Astrocyte of the spinal cord (primary cell): ENCODE results near the gene SETD7.

Experiments
- DNase-seq: peaks from one replicate; pipeline ENCODE4 v3.0.0; 2011; ENCODE audit warnings: low read depth, low spot score
- H3K4me3 ChIP-seq: 2 replicates; pipeline ENCODE4 v1.5.1; 2011; ENCODE audit warnings: low read depth, mild to moderate bottlenecking, low read length, moderate library complexity
- in situ Hi-C: cut with HindIII; loops from 2 replicates; pipeline ENCODE4 v1.10.0; 2017; ENCODE audit warnings: low sequenced_read_pairs
- TF ChIP-seq, protein P1 (sequence below): IDR thresholded peaks from 2 replicates; pipeline ENCODE4 v1.5.1; 2012; ENCODE audit warnings: low read depth, mild to moderate bottlenecking, low read length, inconsistent platforms

Gene SETD7

GRCh38 chr4:139557556-139558110, 1.6 kb upstream of the SETD7 start:
- TF ChIP-seq, protein P1, sequence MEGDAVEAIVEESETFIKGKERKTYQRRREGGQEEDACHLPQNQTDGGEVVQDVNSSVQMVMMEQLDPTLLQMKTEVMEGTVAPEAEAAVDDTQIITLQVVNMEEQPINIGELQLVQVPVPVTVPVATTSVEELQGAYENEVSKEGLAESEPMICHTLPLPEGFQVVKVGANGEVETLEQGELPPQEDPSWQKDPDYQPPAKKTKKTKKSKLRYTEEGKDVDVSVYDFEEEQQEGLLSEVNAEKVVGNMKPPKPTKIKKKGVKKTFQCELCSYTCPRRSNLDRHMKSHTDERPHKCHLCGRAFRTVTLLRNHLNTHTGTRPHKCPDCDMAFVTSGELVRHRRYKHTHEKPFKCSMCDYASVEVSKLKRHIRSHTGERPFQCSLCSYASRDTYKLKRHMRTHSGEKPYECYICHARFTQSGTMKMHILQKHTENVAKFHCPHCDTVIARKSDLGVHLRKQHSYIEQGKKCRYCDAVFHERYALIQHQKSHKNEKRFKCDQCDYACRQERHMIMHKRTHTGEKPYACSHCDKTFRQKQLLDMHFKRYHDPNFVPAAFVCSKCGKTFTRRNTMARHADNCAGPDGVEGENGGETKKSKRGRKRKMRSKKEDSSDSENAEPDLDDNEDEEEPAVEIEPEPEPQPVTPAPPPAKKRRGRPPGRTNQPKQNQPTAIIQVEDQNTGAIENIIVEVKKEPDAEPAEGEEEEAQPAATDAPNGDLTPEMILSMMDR, result no peak
- H3K4me3 ChIP-seq, result peak overlapping the region; percentile 84
- in situ Hi-C loops, result no loop called here
- DNase-seq, result no peak

GRCh38 chr4:139556724-139557555, 921 bp upstream of the SETD7 start:
- in situ Hi-C loops, result no loop called here
- H3K4me3 ChIP-seq, result peak overlapping the region; percentile 84
- TF ChIP-seq, protein P1, result no peak
- DNase-seq, result peak; percentile 33

GRCh38 chr4:139555705-139556070, 331 bp downstream of the SETD7 start:
- no peak for DNase-seq
- H3K4me3 ChIP-seq, result peak overlapping the region; percentile 84
- in situ Hi-C loops, result no loop called here
- TF ChIP-seq, protein P1, result no peak

DNA sequence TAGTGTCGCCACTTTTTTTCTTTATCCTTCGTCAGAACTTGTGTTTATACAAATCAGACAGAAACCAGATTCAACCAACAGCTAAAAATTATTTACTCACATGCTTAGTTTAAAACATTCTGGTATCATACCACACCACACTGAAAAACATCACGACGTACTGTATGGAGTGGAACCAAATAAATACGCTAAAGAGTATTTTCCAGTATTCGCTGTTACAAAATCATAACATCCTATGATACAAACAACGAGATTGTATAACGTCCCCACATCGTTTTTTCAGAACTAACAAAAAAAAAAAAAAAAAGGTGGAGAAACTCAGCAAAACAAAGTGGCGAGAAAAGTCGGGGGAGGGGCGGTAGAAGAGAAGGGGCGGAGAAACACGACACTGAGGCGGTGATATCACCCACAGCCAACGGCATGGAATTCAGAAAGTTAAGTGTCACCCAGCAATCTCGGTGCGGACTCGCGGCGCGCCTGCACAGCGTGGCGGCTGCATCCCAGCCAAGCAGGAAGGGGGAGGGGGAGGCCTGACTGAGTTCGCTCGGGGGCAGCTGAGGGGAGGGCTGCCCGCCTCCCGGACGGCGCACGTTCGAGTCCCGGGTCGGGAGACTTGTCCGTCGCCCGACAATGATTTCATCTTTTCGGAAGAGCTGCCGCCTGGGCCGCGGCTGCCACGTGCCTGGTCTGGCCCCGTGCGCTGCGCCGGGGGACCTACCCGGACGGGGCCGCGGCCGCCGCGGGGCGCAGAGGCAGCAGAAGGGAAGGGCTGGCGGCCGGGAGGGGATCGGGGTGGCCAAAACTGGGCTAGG, 920 bp downstream of the SETD7 start:
- peak overlapping the region; percentile 84 for H3K4me3 ChIP-seq
- peak; percentile 93 for DNase-seq
- TF ChIP-seq, protein P1, result no peak
- in situ Hi-C loops, result no loop called here

- no peak for DNase-seq
- H3K4me3 ChIP-seq, result peak overlapping the region; percentile 84
- in situ Hi-C loops, result no loop called here
- TF ChIP-seq, protein P1, result no peak
Observed at GRCh38 chr4:139554642-139554892, 1.5 kb downstream of the SETD7 start.

DNA sequence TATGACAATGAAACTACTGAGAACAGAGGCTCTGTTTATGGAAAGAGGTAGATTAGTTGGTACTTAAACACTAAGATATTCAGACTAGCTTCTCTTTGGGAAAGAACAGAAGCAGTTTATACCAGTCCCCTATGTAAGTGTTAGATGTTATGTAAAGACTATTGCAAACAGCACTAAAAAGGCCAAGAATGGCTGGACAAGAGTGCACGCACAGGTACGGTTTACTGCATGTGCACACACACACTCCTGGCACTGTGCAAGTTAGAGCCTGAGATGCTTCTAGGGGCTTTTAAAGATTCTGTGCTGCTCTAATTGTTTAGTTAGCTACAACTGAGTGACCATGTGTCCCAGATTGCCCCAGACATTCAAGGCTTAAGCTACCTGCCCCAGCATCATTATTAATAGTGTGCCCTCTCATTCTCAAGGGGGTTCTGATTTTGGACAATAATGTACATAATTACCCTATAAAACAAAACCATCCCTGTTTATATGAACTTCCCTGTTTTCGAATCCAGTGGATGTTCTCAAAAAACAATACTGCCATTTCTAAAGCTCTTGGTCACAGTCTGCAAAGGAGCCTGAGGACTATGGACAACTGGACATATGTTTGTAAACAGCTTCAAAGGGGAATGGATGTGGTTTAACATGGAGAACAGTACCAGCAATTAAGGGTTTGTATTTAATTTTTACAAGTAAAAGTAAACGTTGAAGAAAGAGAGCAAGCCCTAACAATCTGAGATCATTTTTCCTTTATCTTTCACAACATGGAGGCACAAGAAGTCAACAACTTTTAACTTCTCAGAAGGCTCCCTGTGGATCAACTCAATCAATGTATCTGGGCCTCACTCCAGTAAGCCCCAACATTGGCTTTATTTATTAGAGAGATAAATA, 2.0 kb downstream of the SETD7 start:
- in situ Hi-C loops, result no loop called here
- TF ChIP-seq, protein P1, result no peak
- H3K4me3 ChIP-seq, result peak overlapping the region; percentile 84
- DNase-seq, result no peak
